Stimulated activated naive CD8-positive, alpha-beta T cell treated with anti-CD3 and anti-CD28 coated beads, Interleukin-15, Interleukin-2, amounts not matched to agents 100 ng/mL and 50 ng/mL, for 24 hours (primary cell): Measurements from ENCODE around the gene COLQ.

Experiments
- H3K27ac Mint-ChIP-seq: one replicate; pipeline ENCODE4 v1.8.0; 2021; ENCODE audit warnings: mild to moderate bottlenecking, mixed read lengths
- H3K27me3 Mint-ChIP-seq: one replicate; pipeline ENCODE4 v1.8.0; 2021; ENCODE audit warnings: mixed read lengths
- H3K36me3 Mint-ChIP-seq: one replicate; pipeline ENCODE4 v1.8.0; 2021; ENCODE audit warnings: low read depth, mixed read lengths
- H3K4me1 Mint-ChIP-seq: one replicate; pipeline ENCODE4 v1.8.0; 2021; ENCODE audit warnings: low read depth, mixed read lengths
- H3K4me3 Mint-ChIP-seq: one replicate; pipeline ENCODE4 v1.8.0; 2021; ENCODE audit warnings: mild to moderate bottlenecking, mixed read lengths
- H3K9me3 Mint-ChIP-seq: one replicate; pipeline ENCODE4 v1.8.0; 2021; ENCODE audit warnings: mixed read lengths

The COLQ gene

GRCh38 chr3:15443826-15444524 lies 77.5 kb downstream of the COLQ start:
- Mint-ChIP-seq H3K4me1 (peaks cover 12% of the 10 kb centered on the region), H3K27me3 (no peaks in the 10 kb centered on the region), H3K4me3 (no peak overlapping the region), H3K36me3 (peaks cover 43% of the 10 kb centered on the region), H3K9me3 (no peaks in the 10 kb centered on the region), H3K27ac (no peak overlapping the region)

DNA sequence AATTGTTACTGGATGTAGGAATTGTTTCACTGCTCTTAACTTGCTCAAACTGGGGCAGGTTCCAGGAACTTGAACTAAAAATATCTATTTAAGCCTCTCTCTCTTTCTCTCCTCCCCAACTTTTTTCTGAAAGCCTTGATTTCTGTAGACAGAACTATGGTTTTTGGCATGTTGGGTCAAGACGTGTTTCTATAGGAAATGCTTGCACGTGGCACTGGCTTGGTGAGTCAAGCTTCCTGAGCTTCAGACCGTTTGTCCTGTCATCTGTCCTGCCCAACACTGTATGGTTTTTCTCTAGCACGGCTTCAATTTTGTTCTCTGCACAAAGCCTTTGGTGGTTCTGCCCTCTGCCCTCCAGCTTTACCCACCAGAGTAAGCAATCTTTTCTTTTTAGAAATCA lies 80.6 kb downstream of the COLQ start:
- no peaks in the 10 kb centered on the region for H3K9me3 Mint-ChIP-seq
- no peak overlapping the region for H3K4me3 Mint-ChIP-seq
- no peaks in the 10 kb centered on the region for H3K27me3 Mint-ChIP-seq
- peaks cover 12% of the 10 kb centered on the region for H3K4me1 Mint-ChIP-seq
- H3K27ac Mint-ChIP-seq: no peak overlapping the region
- peaks cover 70% of the 10 kb centered on the region for H3K36me3 Mint-ChIP-seq

DNA sequence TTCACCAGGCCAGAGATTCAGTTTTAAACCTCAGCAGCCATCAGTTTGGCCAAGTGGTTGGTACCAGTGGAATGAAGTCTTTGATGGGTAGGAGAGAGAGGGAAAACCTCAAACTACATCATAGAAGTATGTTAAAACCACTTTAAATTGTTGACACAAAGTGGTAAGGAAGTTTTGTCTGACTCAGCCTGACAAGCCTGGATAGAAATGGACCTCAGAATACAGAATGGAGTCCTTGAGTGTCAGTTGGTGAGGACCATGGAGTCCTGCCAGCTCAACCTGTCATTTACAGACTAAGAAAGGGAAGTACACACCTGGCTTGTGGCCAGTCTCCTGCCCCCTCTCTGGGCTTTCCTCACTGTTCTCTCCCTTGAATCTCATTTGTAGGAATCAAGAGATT lies 82.0 kb downstream of the COLQ start:
- H3K4me1 Mint-ChIP-seq: peaks cover 12% of the 10 kb centered on the region
- no peaks in the 10 kb centered on the region for H3K27me3 Mint-ChIP-seq
- no peak overlapping the region for H3K27ac Mint-ChIP-seq
- H3K4me3 Mint-ChIP-seq: no peak overlapping the region
- peaks cover 73% of the 10 kb centered on the region for H3K36me3 Mint-ChIP-seq
- no peaks in the 10 kb centered on the region for H3K9me3 Mint-ChIP-seq

DNA sequence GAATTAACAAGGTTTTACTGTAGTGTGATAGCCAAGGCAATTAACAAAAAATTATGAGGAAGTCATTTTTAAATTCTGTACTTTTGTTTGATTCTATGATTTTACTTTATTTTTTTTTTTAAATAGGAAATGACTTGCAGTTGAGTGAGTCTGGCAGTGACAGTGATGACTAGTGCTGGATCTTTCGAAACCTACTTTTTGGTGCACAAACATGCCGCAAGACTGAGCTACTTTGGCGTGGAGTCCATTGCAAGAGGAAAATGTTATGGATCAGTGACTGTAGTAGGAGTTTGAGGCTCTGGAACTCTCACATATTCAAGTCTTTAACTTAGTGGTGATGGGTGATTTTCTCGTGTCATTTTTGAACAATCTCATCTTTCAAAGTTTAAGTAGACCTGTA lies 82.5 kb downstream of the COLQ start:
- Mint-ChIP-seq H3K36me3 (peaks cover 78% of the 10 kb centered on the region), H3K4me3 (no peak overlapping the region)

DNA sequence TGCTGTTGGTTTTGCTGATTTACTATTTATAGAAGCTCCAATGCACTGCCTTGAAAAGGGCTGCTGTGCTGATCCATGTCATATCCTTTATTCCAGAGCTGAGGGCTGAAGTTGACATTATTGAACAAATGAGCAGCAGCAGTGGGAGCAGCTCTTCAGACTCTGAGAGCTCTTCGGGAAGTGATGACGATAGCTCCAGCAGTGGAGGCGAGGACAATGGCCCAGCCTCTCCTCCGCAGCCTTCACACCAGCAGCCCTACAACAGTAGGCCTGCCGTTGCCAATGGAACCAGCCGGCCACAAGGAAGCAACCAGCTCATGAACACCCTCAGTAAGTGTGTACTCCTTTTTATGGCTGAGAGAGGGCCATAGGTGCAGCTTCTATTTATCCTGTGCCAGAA lies 85.3 kb downstream of the COLQ start:
- H3K36me3 Mint-ChIP-seq: peaks cover 80% of the 10 kb centered on the region
- no peaks in the 10 kb centered on the region for H3K27me3 Mint-ChIP-seq
- H3K4me1 Mint-ChIP-seq: peaks cover 14% of the 10 kb centered on the region
- no peak overlapping the region for H3K27ac Mint-ChIP-seq
- no peak overlapping the region for H3K4me3 Mint-ChIP-seq
- H3K9me3 Mint-ChIP-seq: no peaks in the 10 kb centered on the region

More for the DNA sequence above, 82.5 kb downstream of the COLQ start:
- H3K27me3 Mint-ChIP-seq: no peaks in the 10 kb centered on the region
- no peaks in the 10 kb centered on the region for H3K9me3 Mint-ChIP-seq
- H3K27ac Mint-ChIP-seq: peak overlapping the region; percentile 54
- peaks cover 12% of the 10 kb centered on the region for H3K4me1 Mint-ChIP-seq

GRCh38 chr3:15434756-15435155 lies 86.8 kb downstream of the COLQ start:
- peaks cover 72% of the 10 kb centered on the region for H3K36me3 Mint-ChIP-seq
- H3K4me3 Mint-ChIP-seq: no peak overlapping the region
- H3K9me3 Mint-ChIP-seq: no peaks in the 10 kb centered on the region
- H3K4me1 Mint-ChIP-seq: peaks cover 18% of the 10 kb centered on the region
- no peak overlapping the region for H3K27ac Mint-ChIP-seq
- no peaks in the 10 kb centered on the region for H3K27me3 Mint-ChIP-seq

GRCh38 chr3:15433531-15433930 lies 88.0 kb downstream of the COLQ start:
- Mint-ChIP-seq H3K36me3 (peaks cover 66% of the 10 kb centered on the region), H3K4me1 (peaks cover 24% of the 10 kb centered on the region), H3K9me3 (no peaks in the 10 kb centered on the region), H3K27ac (no peak overlapping the region), H3K4me3 (no peak overlapping the region), H3K27me3 (no peaks in the 10 kb centered on the region)

DNA sequence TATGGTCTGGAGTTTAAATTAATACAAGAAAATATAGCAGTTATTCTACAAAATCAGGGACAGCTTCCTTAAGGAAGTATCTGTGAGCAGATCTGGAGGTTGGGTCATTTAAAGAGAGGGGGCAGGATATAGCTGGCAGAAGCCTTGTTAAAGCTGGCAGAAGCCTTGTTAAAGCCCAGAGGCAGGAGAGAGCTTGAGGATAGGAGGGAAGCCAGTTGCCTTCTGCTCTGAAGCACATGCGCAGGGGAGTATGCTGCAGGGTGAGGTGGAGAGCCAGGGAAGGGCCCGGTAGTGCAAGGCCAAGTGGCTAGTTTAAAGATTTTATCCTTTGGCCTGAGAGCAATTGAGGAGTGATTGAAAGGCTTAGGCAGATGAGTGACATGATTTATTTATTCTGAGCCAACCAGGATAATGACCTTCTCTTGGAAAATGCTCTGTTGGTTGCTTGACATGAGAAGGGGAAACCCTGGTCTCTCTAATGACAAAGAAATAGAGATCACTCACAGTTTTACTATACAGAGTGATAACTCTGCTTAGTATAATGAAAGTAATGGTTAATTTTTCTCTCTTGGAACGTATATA lies 90.2 kb downstream of the COLQ start:
- H3K9me3 Mint-ChIP-seq: peaks cover 6% of the 10 kb centered on the region
- no peak overlapping the region for H3K4me3 Mint-ChIP-seq
- peaks cover 34% of the 10 kb centered on the region for H3K4me1 Mint-ChIP-seq
- no peaks in the 10 kb centered on the region for H3K27me3 Mint-ChIP-seq
- H3K27ac Mint-ChIP-seq: no peak overlapping the region
- H3K36me3 Mint-ChIP-seq: peaks cover 61% of the 10 kb centered on the region

DNA sequence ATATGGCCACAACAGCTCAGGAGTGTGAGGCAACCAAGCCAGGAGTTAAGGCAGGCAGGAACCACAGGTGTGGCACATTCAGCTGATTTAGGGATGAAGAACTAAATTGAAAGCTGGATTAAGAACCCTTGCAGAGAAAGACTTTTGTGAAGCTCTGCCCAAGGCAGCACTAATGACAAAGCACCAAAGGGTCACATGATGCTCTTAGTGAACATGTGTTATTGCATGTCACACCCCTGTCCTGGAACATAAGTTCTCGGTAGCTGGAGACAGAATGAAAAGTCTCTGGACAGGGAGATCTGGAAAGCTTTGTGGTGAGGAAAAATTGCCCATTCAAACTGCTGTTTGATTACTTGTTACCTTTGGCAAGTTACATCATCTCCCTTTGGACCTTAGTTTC lies 90.9 kb downstream of the COLQ start:
- H3K9me3 Mint-ChIP-seq: peaks cover 6% of the 10 kb centered on the region
- H3K4me3 Mint-ChIP-seq: no peak overlapping the region
- no peak overlapping the region for H3K27ac Mint-ChIP-seq
- H3K27me3 Mint-ChIP-seq: no peaks in the 10 kb centered on the region
- H3K36me3 Mint-ChIP-seq: peaks cover 59% of the 10 kb centered on the region
- H3K4me1 Mint-ChIP-seq: peaks cover 42% of the 10 kb centered on the region

DNA sequence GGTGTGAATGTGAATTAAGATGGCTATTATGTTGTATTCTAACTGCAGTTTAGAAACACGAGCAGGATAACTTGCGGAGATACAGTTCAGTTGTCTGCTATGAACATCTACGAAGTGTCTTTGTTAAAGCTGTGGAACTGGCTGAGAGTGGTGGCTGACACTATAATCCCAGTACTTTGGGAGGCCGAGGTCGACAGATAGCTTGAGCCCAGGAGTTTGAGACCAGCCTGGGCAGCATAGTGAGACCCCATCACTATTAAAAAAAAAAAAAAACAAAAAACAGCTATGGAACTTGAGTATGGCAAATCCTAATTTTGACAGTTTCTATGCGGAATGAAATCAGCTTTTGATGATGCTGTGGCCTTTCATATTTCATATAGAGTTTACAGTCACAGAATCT lies 92.4 kb downstream of the COLQ start:
- peaks cover 6% of the 10 kb centered on the region for H3K9me3 Mint-ChIP-seq
- H3K36me3 Mint-ChIP-seq: peaks cover 61% of the 10 kb centered on the region
- H3K27ac Mint-ChIP-seq: no peak overlapping the region
- H3K27me3 Mint-ChIP-seq: no peaks in the 10 kb centered on the region
- H3K4me3 Mint-ChIP-seq: peak overlapping the region; percentile 97
- peaks cover 49% of the 10 kb centered on the region for H3K4me1 Mint-ChIP-seq

DNA sequence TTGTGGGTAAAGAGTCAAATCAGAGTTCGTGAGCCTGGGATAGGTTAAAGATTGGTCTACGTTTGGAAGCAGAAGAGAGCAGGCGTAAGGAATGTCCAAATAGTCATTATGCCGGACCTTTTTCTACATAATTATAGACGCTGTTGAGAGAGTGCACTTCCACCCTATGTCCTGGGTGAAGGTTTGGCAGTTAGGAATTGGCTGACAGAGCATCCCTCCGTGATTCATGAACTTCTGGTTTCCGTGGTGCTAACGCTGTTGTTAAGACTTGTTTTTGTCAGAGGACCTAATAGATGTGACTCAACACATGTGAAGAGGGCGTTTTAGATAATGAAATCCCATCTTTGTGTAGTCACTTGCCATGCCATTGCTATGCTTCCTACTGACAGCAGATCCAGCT lies 93.0 kb downstream of the COLQ start:
- Mint-ChIP-seq H3K9me3 (peaks cover 6% of the 10 kb centered on the region), H3K4me1 (peaks cover 49% of the 10 kb centered on the region), H3K4me3 (peak overlapping the region; percentile 97), H3K27me3 (no peaks in the 10 kb centered on the region), H3K27ac (peak overlapping the region; percentile 97), H3K36me3 (peaks cover 58% of the 10 kb centered on the region)

DNA sequence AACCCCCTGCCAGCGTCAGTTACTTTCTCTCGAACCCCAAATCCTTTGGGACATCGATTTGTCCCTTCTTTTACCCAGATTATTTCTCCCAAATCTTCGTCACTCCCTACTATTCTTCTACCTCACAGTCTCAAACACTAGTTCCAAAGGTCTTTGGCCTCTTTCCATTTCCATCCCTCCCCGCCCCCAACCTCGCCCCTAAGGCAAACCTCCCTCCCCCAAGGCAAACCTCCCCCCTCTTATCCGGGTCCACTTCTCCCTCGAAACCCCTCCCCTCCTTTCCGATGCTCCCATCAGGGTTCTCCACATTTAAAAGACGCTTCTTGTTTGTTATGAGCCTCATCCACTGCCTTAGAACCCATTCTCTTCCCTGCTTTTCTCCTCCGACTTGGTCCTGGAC lies 93.5 kb downstream of the COLQ start:
- Mint-ChIP-seq H3K4me3 (peak overlapping the region; percentile 97), H3K4me1 (peaks cover 49% of the 10 kb centered on the region), H3K27me3 (no peaks in the 10 kb centered on the region), H3K9me3 (peaks cover 6% of the 10 kb centered on the region), H3K36me3 (peaks cover 54% of the 10 kb centered on the region), H3K27ac (peak overlapping the region; percentile 97)

DNA sequence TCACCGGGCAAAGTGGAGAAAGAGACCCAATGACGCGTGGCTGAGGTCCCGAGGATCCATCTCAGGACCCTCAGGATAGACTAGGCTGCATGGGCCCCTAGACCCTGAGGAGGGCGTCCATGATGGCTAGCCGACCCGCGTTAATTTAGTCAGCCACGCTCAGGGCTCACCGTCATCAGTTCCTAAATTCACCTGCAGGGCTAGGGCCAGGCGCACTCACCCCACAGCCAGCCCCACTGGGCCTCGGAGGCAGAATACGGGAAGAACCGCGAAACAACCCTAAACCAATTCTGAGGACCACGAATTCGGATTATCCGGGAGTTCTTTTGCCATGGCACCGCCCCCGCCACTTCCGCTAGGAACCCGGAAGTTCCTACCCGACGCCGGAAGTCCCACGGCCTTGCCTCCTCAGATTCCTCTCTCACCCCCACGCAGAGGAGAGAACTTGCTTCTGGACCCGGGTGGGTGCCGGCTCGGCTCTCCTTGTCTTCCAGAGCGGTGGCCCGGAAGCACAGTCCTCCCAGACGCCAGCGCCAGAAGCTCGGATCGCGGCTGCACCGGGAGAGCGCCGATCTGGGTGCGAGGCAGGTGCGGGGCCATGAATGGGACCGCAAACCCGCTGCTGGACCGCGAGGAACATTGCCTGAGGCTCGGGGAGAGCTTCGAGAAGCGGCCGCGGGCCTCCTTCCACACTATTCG lies 94.2 kb downstream of the COLQ start, which contains the start of the genes EAF1 and METTL6:
Gene EAF1 (plus strand): TSS at position 417 of the 699 bp plus-strand sequence. CDS start 182 bp downstream, at position 599.
Gene METTL6 (minus strand): TSS at position 363 of the 699 bp plus-strand sequence. CDS start 1,033 bp downstream, outside the sequence.
- Mint-ChIP-seq H3K9me3 (peaks cover 6% of the 10 kb centered on the region), H3K4me3 (peak within 1 kb of the TSS; percentile 97), H3K27me3 (no peaks in the 10 kb centered on the region), H3K4me1 (peaks cover 49% of the 10 kb centered on the region), H3K36me3 (peaks cover 59% of the 10 kb centered on the region), H3K27ac (peak within 1 kb of the TSS; percentile 97)

- peaks cover 52% of the 10 kb centered on the region for H3K36me3 Mint-ChIP-seq
Measured at GRCh38 chr3:15426579-15427118, 94.9 kb downstream of the COLQ start.

DNA sequence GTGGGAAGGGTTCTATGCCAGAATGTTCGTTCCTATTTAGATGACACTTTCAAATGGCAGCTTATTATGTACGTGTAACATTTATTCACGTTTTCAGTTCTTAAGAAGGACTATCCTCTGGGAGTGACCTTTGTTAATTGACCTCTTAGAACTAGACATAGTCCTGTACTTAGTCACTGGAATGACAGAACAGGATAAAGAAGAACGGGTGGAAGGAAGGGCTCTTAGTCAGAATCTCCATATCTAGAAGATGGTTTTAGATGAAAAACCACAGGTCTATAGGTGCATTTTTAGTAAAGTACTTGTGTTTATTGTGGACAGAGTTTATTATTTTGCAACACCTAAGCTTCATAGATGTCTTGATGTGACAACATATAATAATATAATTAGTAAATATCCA lies 100.6 kb downstream of the COLQ start:
- Mint-ChIP-seq H3K27ac (no peak overlapping the region), H3K36me3 (peaks cover 53% of the 10 kb centered on the region), H3K9me3 (no peaks in the 10 kb centered on the region), H3K27me3 (no peaks in the 10 kb centered on the region), H3K4me3 (no peak overlapping the region), H3K4me1 (peaks cover 17% of the 10 kb centered on the region)

More at GRCh38 chr3:15426579-15427118, 94.9 kb downstream of the COLQ start:
- Mint-ChIP-seq H3K27me3 (no peaks in the 10 kb centered on the region), H3K4me3 (peak overlapping the region; percentile 97), H3K9me3 (peaks cover 6% of the 10 kb centered on the region), H3K27ac (peak overlapping the region; percentile 97), H3K4me1 (peaks cover 49% of the 10 kb centered on the region)
